ENCODE results near the gene SPRED3.

DNA sequence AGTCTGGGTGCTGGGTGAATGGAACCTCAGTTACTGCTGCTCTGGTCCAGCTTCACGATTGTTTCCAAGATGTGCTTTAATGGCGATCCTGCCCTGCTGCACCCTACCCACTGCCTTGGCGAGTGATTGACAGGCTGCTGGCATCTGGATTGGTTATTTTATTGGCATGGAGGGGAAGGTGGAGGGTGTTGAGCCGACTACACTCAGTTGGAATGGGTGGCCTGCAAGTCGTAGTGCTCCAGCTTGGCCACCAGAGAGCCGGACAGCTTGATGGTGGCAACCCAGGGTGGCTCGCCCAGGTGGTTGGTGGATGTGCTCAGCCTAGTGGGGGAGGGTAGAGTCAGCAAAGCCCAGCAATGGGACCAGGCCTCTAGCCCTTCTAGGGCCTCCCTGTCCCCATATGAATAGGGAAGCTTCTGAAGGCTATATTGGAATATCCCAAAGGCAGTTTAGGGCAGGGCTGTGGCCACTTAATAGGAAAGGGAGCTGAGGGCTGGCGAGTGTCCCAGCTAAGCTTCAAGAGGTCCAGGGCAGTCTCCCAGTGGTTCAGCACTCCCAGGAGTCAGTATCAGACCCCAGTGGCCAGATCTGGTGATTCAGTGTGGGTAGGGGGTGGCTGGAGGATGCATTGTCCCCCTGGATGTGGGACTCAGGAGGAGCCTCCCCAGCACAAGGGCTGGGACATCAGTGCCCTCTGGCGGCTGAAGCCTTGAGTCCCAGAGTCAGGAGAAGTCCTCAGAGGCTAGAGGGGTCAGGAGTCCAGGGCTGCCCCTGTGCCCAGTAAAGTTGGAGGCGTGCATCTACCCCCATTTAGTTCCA is 4.1 kb upstream of the SPRED3 start:
- TF ChIP-seq, protein P1, sequence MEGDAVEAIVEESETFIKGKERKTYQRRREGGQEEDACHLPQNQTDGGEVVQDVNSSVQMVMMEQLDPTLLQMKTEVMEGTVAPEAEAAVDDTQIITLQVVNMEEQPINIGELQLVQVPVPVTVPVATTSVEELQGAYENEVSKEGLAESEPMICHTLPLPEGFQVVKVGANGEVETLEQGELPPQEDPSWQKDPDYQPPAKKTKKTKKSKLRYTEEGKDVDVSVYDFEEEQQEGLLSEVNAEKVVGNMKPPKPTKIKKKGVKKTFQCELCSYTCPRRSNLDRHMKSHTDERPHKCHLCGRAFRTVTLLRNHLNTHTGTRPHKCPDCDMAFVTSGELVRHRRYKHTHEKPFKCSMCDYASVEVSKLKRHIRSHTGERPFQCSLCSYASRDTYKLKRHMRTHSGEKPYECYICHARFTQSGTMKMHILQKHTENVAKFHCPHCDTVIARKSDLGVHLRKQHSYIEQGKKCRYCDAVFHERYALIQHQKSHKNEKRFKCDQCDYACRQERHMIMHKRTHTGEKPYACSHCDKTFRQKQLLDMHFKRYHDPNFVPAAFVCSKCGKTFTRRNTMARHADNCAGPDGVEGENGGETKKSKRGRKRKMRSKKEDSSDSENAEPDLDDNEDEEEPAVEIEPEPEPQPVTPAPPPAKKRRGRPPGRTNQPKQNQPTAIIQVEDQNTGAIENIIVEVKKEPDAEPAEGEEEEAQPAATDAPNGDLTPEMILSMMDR (IDR thresholded peaks at IDR 0.05), result no peak
- no peak for TF ChIP-seq POLR2A (IDR thresholded peaks at IDR 0.05)

Measured in adrenal gland (tissue), 5 donors.